Endometrial microvascular endothelial cells (primary cell): ENCODE data around the gene TXNRD2. TPM values are rescaled to one million over a fixed set of nuclear protein-coding genes. Genes with fewer than 3 reads are reported as not detected.
"Not testable (repeated sequence)": the region's sequence is repeated elsewhere in the genome, so short reads cannot be mapped to it uniquely, and the experiment has no call there.

ENCODE experiments used
- in situ Hi-C: cut with HindIII; loops from 2 replicates; pipeline ENCODE4 v1.10.0; 2017; ENCODE audit warnings: low sequenced_read_pairs, low pct_unique_long_range_greater_than_20kb; ENCODE audit errors: inconsistent ontology term
- total RNA-seq: library from RNA; depleted of rRNA; stranded (reverse); fragments of >200 nt; gene quantifications from one replicate; pipeline ENCODE4 v1.2.3, GENCODE V29; 2015; ENCODE audit errors: inconsistent ontology term

The TXNRD2 gene
- total RNA-seq, 1 donor from 2014 or later, result 61.6 TPM

- in situ Hi-C loops, result loop anchor here (25.0 kb wide), 1 partner anchor 152 kb away; the partner anchor contains the start of genes RANBP1 and TRMT2A
These were observed 18.2 kb upstream of the TXNRD2 start for GRCh38 chr22:19959587-19960490.

- in situ Hi-C loops, result loop anchor here (25.0 kb wide), 1 partner anchor 153 kb away; the partner anchor contains the start of genes RANBP1 and TRMT2A
These were observed 17.5 kb upstream of the TXNRD2 start for GRCh38 chr22:19959043-19959586.

- in situ Hi-C loops, result loop anchor here (25.0 kb wide), 1 partner anchor 154 kb away; the partner anchor contains the start of genes RANBP1 and TRMT2A
These were observed 16.7 kb upstream of the TXNRD2 start for GRCh38 chr22:19958083-19959042.

GRCh38 chr22:19957445-19957844 lies 15.8 kb upstream of the TXNRD2 start:
- in situ Hi-C loops, result loop anchor here (25.0 kb wide), 1 partner anchor 155 kb away; the partner anchor contains the start of genes RANBP1 and TRMT2A

- in situ Hi-C loops, result loop anchor here (25.0 kb wide), 1 partner anchor 157 kb away; the partner anchor contains the start of genes RANBP1 and TRMT2A
These were observed 13.9 kb upstream of the TXNRD2 start for GRCh38 chr22:19955241-19956128.

- in situ Hi-C loops, result loop anchor here (25.0 kb wide), 1 partner anchor 161 kb away; the partner anchor contains the start of genes RANBP1 and TRMT2A
These were observed 9.7 kb upstream of the TXNRD2 start for GRCh38 chr22:19951346-19951745.

GRCh38 chr22:19948057-19948760 lies 6.6 kb upstream of the TXNRD2 start:
- in situ Hi-C loops, result no loop called here

- in situ Hi-C loops, result no loop called here
These were observed 1.7 kb upstream of the TXNRD2 start for GRCh38 chr22:19943082-19944026.

GRCh38 chr22:19942157-19943081 lies 801 bp upstream of the TXNRD2 start:
- in situ Hi-C loops, result no loop called here

GRCh38 chr22:19940536-19941364 lies 868 bp downstream of the TXNRD2 start:
- in situ Hi-C loops, result no loop called here

- in situ Hi-C loops, result no loop called here
These were observed 3.8 kb downstream of the TXNRD2 start for GRCh38 chr22:19937616-19938473.

GRCh38 chr22:19936513-19936912 lies 5.1 kb downstream of the TXNRD2 start:
- in situ Hi-C loops, result no loop called here

- in situ Hi-C loops, result not testable (repeated sequence)
These were observed 6.4 kb downstream of the TXNRD2 start for GRCh38 chr22:19935123-19935718.
